WTC11 (cell line): ENCODE measurements around the gene PTPN5.

Source experiments
- ESRRA ChIP-seq: sonication (generic); formaldehyde crosslinking; IDR thresholded peaks from 2 replicates; pipeline ENCODE4 v1.8.1; 2022; ENCODE audit warnings: mild to moderate bottlenecking, missing genetic modification reagents, borderline replicate concordance
- SMAD3 ChIP-seq: sonication (generic); formaldehyde crosslinking; IDR thresholded peaks from 2 replicates; pipeline ENCODE4 v1.8.0; 2022; ENCODE audit warnings: missing genetic modification reagents, mild to moderate bottlenecking, borderline replicate concordance
- ZNF396 ChIP-seq: fragments of 250-450 bp; sonication (Bioruptor Pico); IDR thresholded peaks from 2 replicates; pipeline ENCODE4 v1.8.0; 2021; ENCODE audit warnings: mild to moderate bottlenecking, moderate library complexity, borderline replicate concordance
- TF ChIP-seq, protein P1 (sequence below): fragments of 200-600 bp; IDR thresholded peaks from 2 replicates; pipeline ENCODE4 v1.8.0; 2022; ENCODE audit warnings: antibody characterized with exemption
- TF ChIP-seq, protein P2 (sequence below): sonication (generic); formaldehyde crosslinking; conservative IDR thresholded peaks from 2 replicates; pipeline ENCODE4 v1.8.1; 2022; ENCODE audit warnings: mild to moderate bottlenecking, missing genetic modification reagents
- TF ChIP-seq, protein P3 (sequence below): sonication (generic); formaldehyde crosslinking; IDR thresholded peaks from 2 replicates; pipeline ENCODE4 v1.8.1; 2023; ENCODE audit warnings: mild to moderate bottlenecking, missing genetic modification reagents, moderate library complexity
- TF ChIP-seq, protein P4 (sequence below): sonication (generic); formaldehyde crosslinking; IDR thresholded peaks from 2 replicates; pipeline ENCODE4 v1.8.1; 2023; ENCODE audit warnings: mild to moderate bottlenecking, moderate library complexity, missing genetic modification reagents
- TF ChIP-seq, protein P5 (sequence below): sonication (generic); formaldehyde crosslinking; IDR thresholded peaks from 2 replicates; pipeline ENCODE4 v1.8.1; 2022; ENCODE audit warnings: missing genetic modification reagents, borderline replicate concordance

DNA sequence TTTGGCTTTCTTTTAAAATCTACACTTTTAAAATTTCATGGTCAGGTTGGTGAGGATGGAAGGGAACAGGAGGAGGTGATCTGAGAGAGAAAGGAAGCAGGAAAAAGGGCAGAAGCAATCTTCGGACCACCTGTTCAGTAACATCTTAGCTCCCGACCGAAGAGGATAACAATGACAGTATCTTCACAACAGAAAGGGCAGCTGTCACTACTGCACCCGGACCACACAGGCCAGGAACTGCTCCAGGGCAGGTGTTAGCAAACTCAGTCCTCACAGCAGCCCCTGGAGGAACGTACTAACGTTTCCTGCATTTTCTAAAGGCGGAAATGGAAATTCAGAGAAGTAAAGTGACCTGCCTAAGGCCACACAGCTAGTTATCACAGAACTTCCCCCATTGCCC, 16.8 kb downstream of the PTPN5 start:
- TF ChIP-seq, protein P1, sequence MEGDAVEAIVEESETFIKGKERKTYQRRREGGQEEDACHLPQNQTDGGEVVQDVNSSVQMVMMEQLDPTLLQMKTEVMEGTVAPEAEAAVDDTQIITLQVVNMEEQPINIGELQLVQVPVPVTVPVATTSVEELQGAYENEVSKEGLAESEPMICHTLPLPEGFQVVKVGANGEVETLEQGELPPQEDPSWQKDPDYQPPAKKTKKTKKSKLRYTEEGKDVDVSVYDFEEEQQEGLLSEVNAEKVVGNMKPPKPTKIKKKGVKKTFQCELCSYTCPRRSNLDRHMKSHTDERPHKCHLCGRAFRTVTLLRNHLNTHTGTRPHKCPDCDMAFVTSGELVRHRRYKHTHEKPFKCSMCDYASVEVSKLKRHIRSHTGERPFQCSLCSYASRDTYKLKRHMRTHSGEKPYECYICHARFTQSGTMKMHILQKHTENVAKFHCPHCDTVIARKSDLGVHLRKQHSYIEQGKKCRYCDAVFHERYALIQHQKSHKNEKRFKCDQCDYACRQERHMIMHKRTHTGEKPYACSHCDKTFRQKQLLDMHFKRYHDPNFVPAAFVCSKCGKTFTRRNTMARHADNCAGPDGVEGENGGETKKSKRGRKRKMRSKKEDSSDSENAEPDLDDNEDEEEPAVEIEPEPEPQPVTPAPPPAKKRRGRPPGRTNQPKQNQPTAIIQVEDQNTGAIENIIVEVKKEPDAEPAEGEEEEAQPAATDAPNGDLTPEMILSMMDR: no peak
- TF ChIP-seq, protein P2, sequence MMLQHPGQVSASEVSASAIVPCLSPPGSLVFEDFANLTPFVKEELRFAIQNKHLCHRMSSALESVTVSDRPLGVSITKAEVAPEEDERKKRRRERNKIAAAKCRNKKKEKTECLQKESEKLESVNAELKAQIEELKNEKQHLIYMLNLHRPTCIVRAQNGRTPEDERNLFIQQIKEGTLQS (CRISPR knock-in tag): no peak
- TF ChIP-seq ESRRA (CRISPR knock-in tag): no peak
- TF ChIP-seq ZNF396 (CRISPR knock-in tag): no peak
- TF ChIP-seq, protein P3, sequence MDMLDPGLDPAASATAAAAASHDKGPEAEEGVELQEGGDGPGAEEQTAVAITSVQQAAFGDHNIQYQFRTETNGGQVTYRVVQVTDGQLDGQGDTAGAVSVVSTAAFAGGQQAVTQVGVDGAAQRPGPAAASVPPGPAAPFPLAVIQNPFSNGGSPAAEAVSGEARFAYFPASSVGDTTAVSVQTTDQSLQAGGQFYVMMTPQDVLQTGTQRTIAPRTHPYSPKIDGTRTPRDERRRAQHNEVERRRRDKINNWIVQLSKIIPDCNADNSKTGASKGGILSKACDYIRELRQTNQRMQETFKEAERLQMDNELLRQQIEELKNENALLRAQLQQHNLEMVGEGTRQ (CRISPR knock-in tag): no peak
- TF ChIP-seq SMAD3 (CRISPR knock-in tag): no peak
- TF ChIP-seq, protein P4, sequence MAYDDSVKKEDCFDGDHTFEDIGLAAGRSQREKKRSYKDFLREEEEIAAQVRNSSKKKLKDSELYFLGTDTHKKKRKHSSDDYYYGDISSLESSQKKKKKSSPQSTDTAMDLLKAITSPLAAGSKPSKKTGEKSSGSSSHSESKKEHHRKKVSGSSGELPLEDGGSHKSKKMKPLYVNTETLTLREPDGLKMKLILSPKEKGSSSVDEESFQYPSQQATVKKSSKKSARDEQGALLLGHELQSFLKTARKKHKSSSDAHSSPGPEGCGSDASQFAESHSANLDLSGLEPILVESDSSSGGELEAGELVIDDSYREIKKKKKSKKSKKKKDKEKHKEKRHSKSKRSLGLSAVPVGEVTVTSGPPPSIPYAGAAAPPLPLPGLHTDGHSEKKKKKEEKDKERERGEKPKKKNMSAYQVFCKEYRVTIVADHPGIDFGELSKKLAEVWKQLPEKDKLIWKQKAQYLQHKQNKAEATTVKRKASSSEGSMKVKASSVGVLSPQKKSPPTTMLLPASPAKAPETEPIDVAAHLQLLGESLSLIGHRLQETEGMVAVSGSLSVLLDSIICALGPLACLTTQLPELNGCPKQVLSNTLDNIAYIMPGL (CRISPR knock-in tag): no peak
- TF ChIP-seq, protein P5, sequence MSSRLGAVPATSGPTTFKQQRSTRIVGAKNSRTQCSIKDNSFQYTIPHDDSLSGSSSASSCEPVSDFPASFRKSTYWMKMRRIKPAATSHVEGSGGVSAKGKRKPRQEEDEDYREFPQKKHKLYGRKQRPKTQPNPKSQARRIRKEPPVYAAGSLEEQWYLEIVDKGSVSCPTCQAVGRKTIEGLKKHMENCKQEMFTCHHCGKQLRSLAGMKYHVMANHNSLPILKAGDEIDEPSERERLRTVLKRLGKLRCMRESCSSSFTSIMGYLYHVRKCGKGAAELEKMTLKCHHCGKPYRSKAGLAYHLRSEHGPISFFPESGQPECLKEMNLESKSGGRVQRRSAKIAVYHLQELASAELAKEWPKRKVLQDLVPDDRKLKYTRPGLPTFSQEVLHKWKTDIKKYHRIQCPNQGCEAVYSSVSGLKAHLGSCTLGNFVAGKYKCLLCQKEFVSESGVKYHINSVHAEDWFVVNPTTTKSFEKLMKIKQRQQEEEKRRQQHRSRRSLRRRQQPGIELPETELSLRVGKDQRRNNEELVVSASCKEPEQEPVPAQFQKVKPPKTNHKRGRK (CRISPR knock-in tag): no peak
